Measurements from ENCODE around the gene KARS1.
"Not testable (repeated sequence)": the region's sequence is repeated elsewhere in the genome, so short reads cannot be mapped to it uniquely, and the experiment has no call there.

Gene KARS1

GRCh38 chr16:75622761-75623605, 24.5 kb downstream of the KARS1 start, which contains the start of gene ADAT1:
TSS of gene ADAT1 (minus strand) at chr16:75623281. CDS start at chr16:75620799, 2,482 bp downstream.
- peak; percentile 98 for DNase-seq

- DNase-seq, result peak; percentile 42
Measured at GRCh38 chr16:75621170-75621477, 26.3 kb downstream of the KARS1 start.

- DNase-seq, result peak; percentile 48
Measured at GRCh38 chr16:75620326-75621169, 26.9 kb downstream of the KARS1 start.

- DNase-seq, result no peak
Measured at GRCh38 chr16:75618780-75619179, 28.7 kb downstream of the KARS1 start.

GRCh38 chr16:75617121-75617520, 30.3 kb downstream of the KARS1 start:
- peak; percentile 43 for DNase-seq

GRCh38 chr16:75616521-75617010, 30.9 kb downstream of the KARS1 start:
- DNase-seq, result peak; percentile 91

GRCh38 chr16:75615619-75616018, 31.8 kb downstream of the KARS1 start:
- DNase-seq, result no peak

- no peak for DNase-seq
Measured at GRCh38 chr16:75614066-75614897, 33.2 kb downstream of the KARS1 start.

- no peak for DNase-seq
Measured at GRCh38 chr16:75606507-75606906, 41.0 kb downstream of the KARS1 start.

GRCh38 chr16:75603241-75603640, 44.2 kb downstream of the KARS1 start:
- DNase-seq, result no peak

- no peak for DNase-seq
Measured at GRCh38 chr16:75599452-75600277, 47.8 kb downstream of the KARS1 start.

GRCh38 chr16:75593825-75594820, 53.3 kb downstream of the KARS1 start:
- DNase-seq, result peak; percentile 65

GRCh38 chr16:75593308-75593707, 54.2 kb downstream of the KARS1 start:
- DNase-seq, result no peak

GRCh38 chr16:75591927-75592326, 55.5 kb downstream of the KARS1 start:
- not testable (repeated sequence) for DNase-seq

GRCh38 chr16:75590920-75591843, 56.3 kb downstream of the KARS1 start:
- DNase-seq, result no peak

- no peak for DNase-seq
Measured at GRCh38 chr16:75589306-75589705, 58.2 kb downstream of the KARS1 start.

- DNase-seq, result no peak
Measured at GRCh38 chr16:75588716-75589115, 58.7 kb downstream of the KARS1 start.

- no peak for DNase-seq
Measured at GRCh38 chr16:75584108-75584507, 63.4 kb downstream of the KARS1 start.

GRCh38 chr16:75579281-75579834, 68.1 kb downstream of the KARS1 start:
- no peak for DNase-seq
